DOHH2 (cell line): ENCODE results near the gene RUFY2.

Experiments used
- H3F3A ChIP-seq: fragments of 200-600 bp; sonication (generic), shearing (Covaris generic); 2 replicates; pipeline ENCODE4 v1.6.0; 2016; ENCODE audit warnings: antibody characterized with exemption, mild to moderate bottlenecking; ENCODE audit not compliant: control insufficient read depth, insufficient read depth
- H3K27ac ChIP-seq: fragments of 200-600 bp; sonication (generic); 2 replicates; pipeline ENCODE4 v1.5.1; 2014; ENCODE audit warnings: low read depth, mild to moderate bottlenecking, low read length, moderate library complexity
- H3K27me3 ChIP-seq: fragments of 200-600 bp; sonication (generic); 2 replicates; pipeline ENCODE4 v1.6.1; 2014; ENCODE audit warnings: mild to moderate bottlenecking, low read length, mixed read lengths; ENCODE audit not compliant: control insufficient read depth
- H3K36me3 ChIP-seq: fragments of 200-600 bp; sonication (generic); 2 replicates; pipeline ENCODE4 v1.6.1; 2014; ENCODE audit warnings: mild to moderate bottlenecking, low read length, moderate library complexity, mixed read lengths; ENCODE audit not compliant: control insufficient read depth
- H3K4me1 ChIP-seq: fragments of 200-600 bp; sonication (generic); 2 replicates; pipeline ENCODE4 v1.6.1; 2014; ENCODE audit warnings: mild to moderate bottlenecking, low read length, mixed read lengths; ENCODE audit not compliant: control insufficient read depth
- H3K4me2 ChIP-seq: fragments of 200-600 bp; sonication (generic); 2 replicates; pipeline ENCODE4 v1.6.0; 2014; ENCODE audit warnings: mild to moderate bottlenecking, low read length, moderate library complexity
- H3K4me3 ChIP-seq: fragments of 200-600 bp; sonication (generic); 2 replicates; pipeline ENCODE4 v1.5.1; 2014; ENCODE audit warnings: mild to moderate bottlenecking, low read length, mixed read lengths
- H3K79me2 ChIP-seq: fragments of 200-600 bp; sonication (generic); 2 replicates; pipeline ENCODE4 v1.6.1; 2014; ENCODE audit warnings: mild to moderate bottlenecking, low read length, mixed read lengths; ENCODE audit not compliant: control insufficient read depth
- H3K9me2 ChIP-seq: fragments of 200-600 bp; sonication (generic); replicated peaks from 2 replicates; pipeline ENCODE4 v1.6.1; 2014; ENCODE audit warnings: mild to moderate bottlenecking, low read length, mixed read lengths; ENCODE audit not compliant: control insufficient read depth
- H3K9me3 ChIP-seq: fragments of 200-600 bp; sonication (generic); 2 replicates; pipeline ENCODE4 v1.6.1; 2014; ENCODE audit warnings: antibody characterized with exemption, low read length, mixed read lengths; ENCODE audit not compliant: control insufficient read depth, insufficient read depth
- H4K20me1 ChIP-seq: fragments of 200-600 bp; sonication (generic); 2 replicates; pipeline ENCODE4 v1.6.0; 2014; ENCODE audit warnings: low read depth, mild to moderate bottlenecking, antibody characterized with exemption, low read length, moderate library complexity; ENCODE audit not compliant: control insufficient read depth, insufficient read depth
- EZH2phosphoT487 ChIP-seq: fragments of 200-600 bp; sonication (generic); IDR thresholded peaks from 2 replicates; pipeline ENCODE4 v1.6.1; 2017; ENCODE audit warnings: borderline replicate concordance, mild to moderate bottlenecking, antibody characterized with exemption, low read length, moderate library complexity, mixed read lengths
- TF ChIP-seq, protein P1 (sequence below): fragments of 200-600 bp; sonication (generic); IDR thresholded peaks from one replicate; pipeline ENCODE4 v1.5.1; 2014; ENCODE audit warnings: antibody characterized with exemption, mild to moderate bottlenecking, low read depth, low read length; ENCODE audit not compliant: poor library complexity, severe bottlenecking

The RUFY2 gene

DNA sequence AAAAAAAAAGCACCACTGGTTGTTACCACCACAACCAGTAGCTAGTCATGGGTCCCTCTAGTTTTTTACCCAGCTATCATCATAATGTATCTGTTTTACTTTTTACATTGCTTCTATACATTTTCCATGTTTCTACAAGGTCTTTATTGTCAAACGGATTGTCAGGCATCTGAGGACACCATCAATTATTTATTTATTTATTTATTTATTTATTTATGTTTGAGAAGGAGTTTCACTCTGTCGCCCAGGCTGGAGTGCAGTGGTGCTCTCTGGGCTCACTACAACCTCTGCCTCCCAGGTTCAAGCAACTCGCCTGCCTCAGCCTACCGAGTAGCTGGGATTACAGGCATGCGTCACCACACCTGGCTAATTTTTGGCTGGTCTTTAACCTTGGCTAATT is 104.2 kb downstream of the RUFY2 start:
- TF ChIP-seq, protein P1, sequence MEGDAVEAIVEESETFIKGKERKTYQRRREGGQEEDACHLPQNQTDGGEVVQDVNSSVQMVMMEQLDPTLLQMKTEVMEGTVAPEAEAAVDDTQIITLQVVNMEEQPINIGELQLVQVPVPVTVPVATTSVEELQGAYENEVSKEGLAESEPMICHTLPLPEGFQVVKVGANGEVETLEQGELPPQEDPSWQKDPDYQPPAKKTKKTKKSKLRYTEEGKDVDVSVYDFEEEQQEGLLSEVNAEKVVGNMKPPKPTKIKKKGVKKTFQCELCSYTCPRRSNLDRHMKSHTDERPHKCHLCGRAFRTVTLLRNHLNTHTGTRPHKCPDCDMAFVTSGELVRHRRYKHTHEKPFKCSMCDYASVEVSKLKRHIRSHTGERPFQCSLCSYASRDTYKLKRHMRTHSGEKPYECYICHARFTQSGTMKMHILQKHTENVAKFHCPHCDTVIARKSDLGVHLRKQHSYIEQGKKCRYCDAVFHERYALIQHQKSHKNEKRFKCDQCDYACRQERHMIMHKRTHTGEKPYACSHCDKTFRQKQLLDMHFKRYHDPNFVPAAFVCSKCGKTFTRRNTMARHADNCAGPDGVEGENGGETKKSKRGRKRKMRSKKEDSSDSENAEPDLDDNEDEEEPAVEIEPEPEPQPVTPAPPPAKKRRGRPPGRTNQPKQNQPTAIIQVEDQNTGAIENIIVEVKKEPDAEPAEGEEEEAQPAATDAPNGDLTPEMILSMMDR = no peak
- no peak for TF ChIP-seq EZH2phosphoT487
- no peaks in the 10 kb centered on the region for H3K79me2 ChIP-seq

GRCh38 chr10:68302503-68302823 is 104.6 kb downstream of the RUFY2 start:
- H3F3A ChIP-seq = peaks cover 13% of the 10 kb centered on the region
- no peaks in the 10 kb centered on the region for H3K27me3 ChIP-seq
- H3K27ac ChIP-seq = no peak overlapping the region
- H4K20me1 ChIP-seq = no peaks in the 10 kb centered on the region
- H3K36me3 ChIP-seq = no peaks in the 10 kb centered on the region
- H3K4me2 ChIP-seq = peak overlapping the region; percentile 86
- no peaks in the 10 kb centered on the region for H3K79me2 ChIP-seq
- TF ChIP-seq, protein P1 = no peak
- no peak for TF ChIP-seq EZH2phosphoT487
- no peaks in the 10 kb centered on the region for H3K9me2 ChIP-seq
- H3K4me1 ChIP-seq = peaks cover 36% of the 10 kb centered on the region
- H3K4me3 ChIP-seq = no peak overlapping the region
- H3K9me3 ChIP-seq = no peaks in the 10 kb centered on the region

More for the DNA sequence above, 104.2 kb downstream of the RUFY2 start:
- Histone ChIP-seq H3K27me3 (no peaks in the 10 kb centered on the region), H3K4me2 (no peak overlapping the region), H3F3A (peaks cover 13% of the 10 kb centered on the region), H4K20me1 (no peaks in the 10 kb centered on the region), H3K9me3 (no peaks in the 10 kb centered on the region), H3K27ac (no peak overlapping the region), H3K9me2 (no peaks in the 10 kb centered on the region), H3K4me1 (peaks cover 34% of the 10 kb centered on the region), H3K4me3 (no peak overlapping the region), H3K36me3 (no peaks in the 10 kb centered on the region)

DNA sequence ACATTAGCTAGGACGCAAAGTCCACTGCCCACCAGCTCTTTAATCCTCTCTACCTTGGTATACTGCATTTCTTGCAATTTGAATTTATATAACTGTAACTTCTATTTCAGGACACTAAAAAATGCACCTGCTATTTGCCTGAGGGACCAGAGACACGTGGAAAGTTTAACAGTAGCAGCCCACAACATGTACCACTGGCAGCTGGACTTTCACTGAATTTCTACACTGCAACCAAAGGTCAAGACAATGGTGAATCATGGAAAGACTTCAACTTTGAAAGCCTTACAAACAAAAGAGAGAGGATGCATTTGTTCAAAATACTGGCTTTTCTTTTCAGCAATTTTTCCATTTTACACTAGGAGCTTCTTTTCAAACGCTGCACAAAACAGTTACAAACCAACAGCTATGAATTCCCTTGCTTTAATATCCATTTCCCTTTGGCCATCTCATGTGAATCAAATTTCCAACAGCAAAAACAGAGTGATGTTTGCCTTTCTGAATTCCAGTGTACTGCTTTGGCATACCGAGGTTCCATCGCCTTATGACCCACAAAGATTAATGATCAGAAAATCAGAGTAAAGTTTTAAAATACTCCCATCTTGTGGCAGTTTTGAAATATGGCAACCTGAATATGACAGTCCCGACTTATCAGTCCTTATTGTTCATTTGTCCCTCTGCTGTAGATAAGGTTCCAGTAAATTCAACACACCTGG is 105.1 kb downstream of the RUFY2 start:
- Histone ChIP-seq H3K36me3 (no peaks in the 10 kb centered on the region), H4K20me1 (no peaks in the 10 kb centered on the region), H3K27me3 (no peaks in the 10 kb centered on the region), H3K4me2 (peak overlapping the region; percentile 86), H3F3A (peaks cover 13% of the 10 kb centered on the region), H3K27ac (peak overlapping the region; percentile 91), H3K79me2 (no peaks in the 10 kb centered on the region), H3K9me2 (no peaks in the 10 kb centered on the region), H3K4me1 (peaks cover 41% of the 10 kb centered on the region), H3K4me3 (peak overlapping the region; percentile 53), H3K9me3 (no peaks in the 10 kb centered on the region)
- TF ChIP-seq, protein P1 = peak; percentile 73
- no peak for TF ChIP-seq EZH2phosphoT487
